ENCODE data around the gene XG. TPM values are rescaled to one million over a fixed set of nuclear protein-coding genes. Genes with fewer than 3 reads are reported as not detected.

Gene XG
- total RNA-seq, 2 donors from 2014 or later, result 0.26 TPM; not detected in 1

- TF ChIP-seq POLR2A (IDR thresholded peaks at IDR 0.05) (no peak), CTCF (IDR thresholded peaks at IDR 0.05) (no peak)
- WGBS, 2 donors, result 65 to 87% methylated on average over 2 to 5 of the region's 6 CpGs
These were observed 32.2 kb downstream of the XG start for GRCh38 chrX:2784026-2784425.

GRCh38 chrX:2785538-2785937, 33.7 kb downstream of the XG start:
- H3K4me1 ChIP-seq, result peaks cover 8% of the 10 kb centered on the region
- intact Hi-C loops (cut with DNase I), result no loop called here
- H3K27me3 ChIP-seq, result no peaks in the 10 kb centered on the region
- no peak for DNase-seq
- TF ChIP-seq CTCF (IDR thresholded peaks at IDR 0.05), result no peak
- no peak for TF ChIP-seq POLR2A (IDR thresholded peaks at IDR 0.05)
- no peak overlapping the region for H3K27ac ChIP-seq
- ATAC-seq, result no peak
- no peaks in the 10 kb centered on the region for H3K9me3 ChIP-seq
- 67 to 84% methylated on average over 4 of the region's 4 CpGs for WGBS, 2 donors
- H3K4me3 ChIP-seq, result no peak overlapping the region
- no peaks in the 10 kb centered on the region for H3K36me3 ChIP-seq (replicated peaks in 1 of 2; ENCODE audit: insufficient read depth in 1 of 2, low read depth in 2 of 2)

More at GRCh38 chrX:2784026-2784425, 32.2 kb downstream of the XG start:
- Histone ChIP-seq H3K27me3 (no peaks in the 10 kb centered on the region), H3K27ac (no peak overlapping the region), H3K9me3 (no peaks in the 10 kb centered on the region), H3K4me1 (peaks cover 13% of the 10 kb centered on the region), H3K36me3 (replicated peaks in 1 of 2; ENCODE audit: insufficient read depth in 1 of 2, low read depth in 2 of 2) (no peaks in the 10 kb centered on the region), H3K4me3 (no peak overlapping the region)
- DNase-seq (no peak), ATAC-seq (no peak)
- intact Hi-C loops (cut with DNase I), result no loop called here

- ATAC-seq (no peak), DNase-seq (no peak)
- Histone ChIP-seq H3K4me3 (no peak overlapping the region), H3K36me3 (replicated peaks in 1 of 2; ENCODE audit: insufficient read depth in 1 of 2, low read depth in 2 of 2) (no peaks in the 10 kb centered on the region), H3K4me1 (no peaks in the 10 kb centered on the region), H3K27ac (no peak overlapping the region), H3K27me3 (no peaks in the 10 kb centered on the region), H3K9me3 (no peaks in the 10 kb centered on the region)
- no peak for TF ChIP-seq POLR2A (IDR thresholded peaks at IDR 0.05)
- no peak for TF ChIP-seq CTCF (IDR thresholded peaks at IDR 0.05)
- intact Hi-C loops (cut with DNase I), result no loop called here
- WGBS, 2 donors, result 83 to 91% methylated on average over 2 to 4 of the region's 4 CpGs
These were observed 37.1 kb downstream of the XG start for GRCh38 chrX:2788980-2789379.

- H3K4me1 ChIP-seq, result no peaks in the 10 kb centered on the region
- no peaks in the 10 kb centered on the region for H3K36me3 ChIP-seq (replicated peaks in 1 of 2; ENCODE audit: insufficient read depth in 1 of 2, low read depth in 2 of 2)
- H3K27ac ChIP-seq, result no peak overlapping the region
- H3K27me3 ChIP-seq, result no peaks in the 10 kb centered on the region
- ATAC-seq (no peak), DNase-seq (no peak)
- H3K9me3 ChIP-seq, result no peaks in the 10 kb centered on the region
- WGBS, 2 donors, result 69 to 75% methylated on average over 3 of the region's 3 CpGs
- intact Hi-C loops (cut with DNase I), result no loop called here
- no peak overlapping the region for H3K4me3 ChIP-seq
- TF ChIP-seq POLR2A (IDR thresholded peaks at IDR 0.05) (no peak), CTCF (IDR thresholded peaks at IDR 0.05) (no peak)
These were observed 37.7 kb downstream of the XG start for GRCh38 chrX:2789569-2789968.

- DNase-seq, result no peak
- Histone ChIP-seq H3K4me1 (no peaks in the 10 kb centered on the region), H3K36me3 (replicated peaks in 1 of 2; ENCODE audit: insufficient read depth in 1 of 2, low read depth in 2 of 2) (no peaks in the 10 kb centered on the region), H3K4me3 (no peak overlapping the region), H3K27me3 (no peaks in the 10 kb centered on the region), H3K27ac (no peak overlapping the region), H3K9me3 (no peaks in the 10 kb centered on the region)
- WGBS, 2 donors, result 58 to 65% methylated on average over 4 to 7 of the region's 7 CpGs
- no peak for TF ChIP-seq CTCF (IDR thresholded peaks at IDR 0.05)
- no peak for TF ChIP-seq POLR2A (IDR thresholded peaks at IDR 0.05)
- intact Hi-C loops (cut with DNase I), result no loop called here
- ATAC-seq, result no peak
These were observed 41.9 kb downstream of the XG start for GRCh38 chrX:2793752-2794151.

Measured in body of pancreas (tissue), 4 donors.